H9 (cell line): ENCODE results near the gene CBFA2T2. TPM values are rescaled to one million over a fixed set of nuclear protein-coding genes. Genes with fewer than 3 reads are reported as not detected.

Experiments used
- DNase-seq: peaks from one replicate; pipeline ENCODE4 v3.0.0-alpha.2; 2017
- H2AFZ ChIP-seq: one replicate; pipeline ENCODE4 v1.6.1; 2013; ENCODE audit warnings: mild to moderate bottlenecking, low read length, control low read depth, moderate library complexity
- H2AK5ac ChIP-seq: 2 replicates; pipeline ENCODE4 v1.6.1; 2013; ENCODE audit warnings: low read length, control low read depth, mixed read lengths; ENCODE audit not compliant: insufficient read length
- H2BK120ac ChIP-seq: one replicate; pipeline ENCODE4 v1.6.1; 2013; ENCODE audit warnings: low read depth, mild to moderate bottlenecking, low read length, control low read depth, inconsistent platforms; ENCODE audit not compliant: poor library complexity, severe bottlenecking
- H2BK12ac ChIP-seq: 2 replicates; pipeline ENCODE4 v1.6.1; 2013; ENCODE audit warnings: low read length, control low read depth, mixed read lengths, low read depth; ENCODE audit not compliant: insufficient read length
- H2BK15ac ChIP-seq: 2 replicates; pipeline ENCODE4 v1.6.1; 2013; ENCODE audit warnings: low read depth, low read length, control low read depth
- H2BK20ac ChIP-seq: one replicate; pipeline ENCODE4 v1.6.1; 2013; ENCODE audit warnings: low read depth, mild to moderate bottlenecking, low read length, control low read depth, inconsistent platforms; ENCODE audit not compliant: poor library complexity, severe bottlenecking
- H2BK5ac ChIP-seq: 2 replicates; pipeline ENCODE4 v1.6.1; 2013; ENCODE audit warnings: low read length, control low read depth, mixed read lengths; ENCODE audit not compliant: insufficient read length
- H3K14ac ChIP-seq: 2 replicates; pipeline ENCODE4 v1.6.1; 2013; ENCODE audit warnings: low read length, control low read depth; ENCODE audit not compliant: insufficient read depth
- H3K18ac ChIP-seq: 2 replicates; pipeline ENCODE4 v1.6.1; 2013; ENCODE audit warnings: low read depth, mild to moderate bottlenecking, mixed read lengths, low read length, control low read depth; ENCODE audit not compliant: insufficient read length
- H3K23ac ChIP-seq: 2 replicates; pipeline ENCODE4 v1.6.1; 2013; ENCODE audit warnings: low read length, control low read depth, mixed read lengths, low read depth; ENCODE audit not compliant: insufficient read length
- H3K23me2 ChIP-seq: 2 replicates; pipeline ENCODE4 v1.6.1; 2013; ENCODE audit warnings: low read depth, mild to moderate bottlenecking, mixed read lengths, low read length, control low read depth; ENCODE audit not compliant: insufficient read length, poor library complexity, severe bottlenecking
- H3K27ac ChIP-seq: 2 replicates; pipeline ENCODE4 v1.5.1; 2013; ENCODE audit warnings: low read length, control low read depth, mixed read lengths, low read depth; ENCODE audit not compliant: insufficient read length
- H3K27me3 ChIP-seq: 2 replicates; pipeline ENCODE4 v1.6.1; 2013; ENCODE audit warnings: low read length, control low read depth, inconsistent platforms; ENCODE audit not compliant: insufficient read depth
- H3K4ac ChIP-seq: 2 replicates; pipeline ENCODE4 v1.6.1; 2013; ENCODE audit warnings: low read depth, mild to moderate bottlenecking, control low read depth, inconsistent platforms, low read length, moderate library complexity
- H3K4me1 ChIP-seq: 2 replicates; pipeline ENCODE4 v1.6.1; 2013; ENCODE audit warnings: low read length, control low read depth, inconsistent platforms; ENCODE audit not compliant: insufficient read depth
- H3K4me2 ChIP-seq: 2 replicates; pipeline ENCODE4 v1.6.1; 2013; ENCODE audit warnings: low read length, control low read depth, mixed read lengths; ENCODE audit not compliant: insufficient read length, insufficient read depth
- H3K56ac ChIP-seq: 2 replicates; pipeline ENCODE4 v1.6.1; 2013; ENCODE audit warnings: low read depth, mild to moderate bottlenecking, mixed read lengths, low read length, control low read depth; ENCODE audit not compliant: insufficient read length
- H3K79me1 ChIP-seq: 2 replicates; pipeline ENCODE4 v1.6.1; 2013; ENCODE audit warnings: low read depth, mild to moderate bottlenecking, moderate library complexity, low read length, control low read depth, inconsistent platforms; ENCODE audit not compliant: insufficient read depth, poor library complexity, severe bottlenecking
- H3K79me2 ChIP-seq: 2 replicates; pipeline ENCODE4 v1.6.1; 2013; ENCODE audit warnings: low read length, control low read depth, inconsistent platforms; ENCODE audit not compliant: insufficient read depth
- H3K9ac ChIP-seq: 2 replicates; pipeline ENCODE4 v1.6.1; 2013; ENCODE audit warnings: low read length, control low read depth, mixed read lengths; ENCODE audit not compliant: insufficient read length; ENCODE audit errors: extremely low read depth
- H3K9me3 ChIP-seq: one replicate; pipeline ENCODE4 v1.6.1; 2013; ENCODE audit warnings: low read depth, low read length, inconsistent platforms; ENCODE audit not compliant: control insufficient read depth
- H3T11ph ChIP-seq: one replicate; pipeline ENCODE4 v1.6.1; 2013; ENCODE audit warnings: mild to moderate bottlenecking, low read length, control low read depth, inconsistent platforms
- H4K20me1 ChIP-seq: one replicate; pipeline ENCODE4 v1.6.1; 2013; ENCODE audit not compliant: control insufficient read depth, insufficient read length, insufficient read depth
- H4K5ac ChIP-seq: 2 replicates; pipeline ENCODE4 v1.6.1; 2013; ENCODE audit warnings: low read depth, mild to moderate bottlenecking, mixed read lengths, low read length, control low read depth; ENCODE audit not compliant: insufficient read length
- H4K8ac ChIP-seq: replicated peaks from 2 replicates; pipeline ENCODE4 v1.6.1; 2013; ENCODE audit warnings: low read length, control low read depth, mixed read lengths, low read depth; ENCODE audit not compliant: insufficient read length
- H4K91ac ChIP-seq: 2 replicates; pipeline ENCODE4 v1.6.1; 2013; ENCODE audit warnings: low read depth, mild to moderate bottlenecking, moderate library complexity, mixed read lengths, low read length, control low read depth; ENCODE audit not compliant: insufficient read length
- H3K27ac Mint-ChIP-seq, 3 experiments: 2 replicates in 2 of 3; 3 replicates in 1 of 3; pipeline ENCODE4 v1.8.0; 2020 to 2021; ENCODE audit warnings: mixed read lengths in 3 of 3, mild to moderate bottlenecking in 1 of 3, moderate library complexity in 1 of 3
- H3K27me3 Mint-ChIP-seq: 2 replicates; pipeline ENCODE4 v1.8.0; 2021; ENCODE audit warnings: low read depth, mild to moderate bottlenecking, moderate library complexity, mixed read lengths
- H3K36me3 Mint-ChIP-seq, 3 experiments: 2 replicates in 2 of 3; 3 replicates in 1 of 3; pipeline ENCODE4 v1.8.0; 2020 to 2021; ENCODE audit warnings: low read depth in 3 of 3, mixed read lengths in 3 of 3; ENCODE audit not compliant: insufficient read depth in 1 of 3
- H3K4me1 Mint-ChIP-seq, 2 experiments: 2 replicates each; pipeline ENCODE4 v1.8.0; 2020; ENCODE audit warnings: mixed read lengths in 2 of 2
- H3K4me3 Mint-ChIP-seq, 2 experiments: 2 replicates in 1 of 2; 3 replicates in 1 of 2; pipeline ENCODE4 v1.8.0; 2020 to 2021; ENCODE audit warnings: mild to moderate bottlenecking in 2 of 2, mixed read lengths in 2 of 2, moderate library complexity in 1 of 2
- H3K9me3 Mint-ChIP-seq, 2 experiments: 2 replicates in 1 of 2; 3 replicates in 1 of 2; pipeline ENCODE4 v1.8.0; 2020; ENCODE audit warnings: mild to moderate bottlenecking in 2 of 2, mixed read lengths in 2 of 2, moderate library complexity in 1 of 2
- CTCF ChIP-seq: fragments of 200-600 bp; sonication (generic); conservative IDR thresholded peaks from 3 replicates; pipeline ENCODE4 v1.8.0; 2021; ENCODE audit warnings: antibody characterized with exemption, mild to moderate bottlenecking
- WGBS: extraction: QIAGEN DNeasy Blood & Tissue Kit; methylation state at CpG from one replicate; pipeline ENCODE4 v1.1.7; 2013; ENCODE audit warnings: missing lambda C conversion rate, low lambda C conversion rate, mixed read lengths; ENCODE audit not compliant: insufficient read length; ENCODE audit errors: extremely low coverage; 5-methylcytosine and 5-hydroxymethylcytosine counted together
- total RNA-seq: library from RNA; stranded (reverse); gene quantifications from 2 replicates; pipeline ENCODE4 v1.2.1, GENCODE V29; 2021

The CBFA2T2 gene
- total RNA-seq, 1 experiment from 2014 or later: 11.2 TPM

DNA sequence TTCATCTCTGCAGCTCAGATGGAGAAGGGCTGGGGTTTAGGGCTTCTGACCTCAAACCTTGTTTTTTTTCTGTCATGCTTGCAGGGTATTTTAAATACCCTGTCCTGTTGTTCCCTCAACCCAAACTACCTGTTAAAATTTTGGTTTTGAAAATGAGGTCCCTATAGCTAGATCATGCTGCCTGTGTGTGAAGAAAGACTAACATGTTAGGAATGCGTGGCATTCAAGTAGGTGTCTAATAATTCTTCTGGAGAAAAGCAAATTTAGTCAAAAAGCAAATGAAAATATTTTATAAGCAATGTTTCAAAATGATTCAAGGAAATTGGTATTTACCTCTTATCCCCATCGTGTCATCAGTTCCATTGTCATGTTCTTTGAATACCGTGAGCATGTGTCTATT lies 95.1 kb downstream of the CBFA2T2 start:
- no peak overlapping the region for H3T11ph ChIP-seq
- Mint-ChIP-seq H3K9me3 (no peaks in the 10 kb centered on the region), H3K4me1 (peaks cover 12 to 13% of the 10 kb centered on the region in 2 experiments), H3K4me3 (no peak overlapping the region), H3K36me3 (no peaks in the 10 kb centered on the region), H3K27me3 (no peaks in the 10 kb centered on the region), H3K27ac (no peak overlapping the region)
- no peak overlapping the region for H2BK12ac ChIP-seq
- WGBS: no CpG with 5 or more reads among the region's 3 CpGs
- no peak overlapping the region for H2AFZ ChIP-seq
- H2BK5ac ChIP-seq: no peak overlapping the region
- H3K18ac ChIP-seq: no peak overlapping the region
- no peak overlapping the region for H4K91ac ChIP-seq
- no peaks in the 10 kb centered on the region for H3K79me1 ChIP-seq
- H3K4me2 ChIP-seq: no peak overlapping the region
- no peak overlapping the region for H3K27ac ChIP-seq
- H4K5ac ChIP-seq: no peak overlapping the region
- no peak for DNase-seq
- no peak overlapping the region for H2AK5ac ChIP-seq
- H3K9me3 ChIP-seq: no peaks in the 10 kb centered on the region
- H4K8ac ChIP-seq: no peak overlapping the region
- no peaks in the 10 kb centered on the region for H3K79me2 ChIP-seq
- H3K27me3 ChIP-seq: no peaks in the 10 kb centered on the region
- H3K56ac ChIP-seq: no peak overlapping the region
- no peaks in the 10 kb centered on the region for H4K20me1 ChIP-seq
- H3K9ac ChIP-seq: no peak overlapping the region
- H3K14ac ChIP-seq: no peak overlapping the region
- no peaks in the 10 kb centered on the region for H3K4me1 ChIP-seq
- no peak overlapping the region for H2BK15ac ChIP-seq
- no peak overlapping the region for H3K23ac ChIP-seq
- H3K23me2 ChIP-seq: no peaks in the 10 kb centered on the region
- no peak overlapping the region for H2BK20ac ChIP-seq
- TF ChIP-seq CTCF: no peak
- no peak overlapping the region for H2BK120ac ChIP-seq
- H3K4ac ChIP-seq: no peak overlapping the region
